ENCODE data around the gene RPP25. TPM values are rescaled to one million over a fixed set of nuclear protein-coding genes. Genes with fewer than 3 reads are reported as not detected.

RPP25 gene
- total RNA-seq, 1 donor = 8.8 TPM

GRCh38 chr15:74995182-74995778 is 38.7 kb upstream of the RPP25 start, which contains the start of gene SCAMP5:
Gene SCAMP5, plus strand, starts transcription at chr15:74995563. Its CDS starts 16,277 bp downstream, at chr15:75011840.
- peak; percentile 93 for DNase-seq (ENCODE audit: low read depth)
- H3K4me3 ChIP-seq (ENCODE audit: low read depth, low read length) = peak within 1 kb of the TSS; percentile 77
- TF ChIP-seq, protein P1, sequence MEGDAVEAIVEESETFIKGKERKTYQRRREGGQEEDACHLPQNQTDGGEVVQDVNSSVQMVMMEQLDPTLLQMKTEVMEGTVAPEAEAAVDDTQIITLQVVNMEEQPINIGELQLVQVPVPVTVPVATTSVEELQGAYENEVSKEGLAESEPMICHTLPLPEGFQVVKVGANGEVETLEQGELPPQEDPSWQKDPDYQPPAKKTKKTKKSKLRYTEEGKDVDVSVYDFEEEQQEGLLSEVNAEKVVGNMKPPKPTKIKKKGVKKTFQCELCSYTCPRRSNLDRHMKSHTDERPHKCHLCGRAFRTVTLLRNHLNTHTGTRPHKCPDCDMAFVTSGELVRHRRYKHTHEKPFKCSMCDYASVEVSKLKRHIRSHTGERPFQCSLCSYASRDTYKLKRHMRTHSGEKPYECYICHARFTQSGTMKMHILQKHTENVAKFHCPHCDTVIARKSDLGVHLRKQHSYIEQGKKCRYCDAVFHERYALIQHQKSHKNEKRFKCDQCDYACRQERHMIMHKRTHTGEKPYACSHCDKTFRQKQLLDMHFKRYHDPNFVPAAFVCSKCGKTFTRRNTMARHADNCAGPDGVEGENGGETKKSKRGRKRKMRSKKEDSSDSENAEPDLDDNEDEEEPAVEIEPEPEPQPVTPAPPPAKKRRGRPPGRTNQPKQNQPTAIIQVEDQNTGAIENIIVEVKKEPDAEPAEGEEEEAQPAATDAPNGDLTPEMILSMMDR (IDR thresholded peaks at IDR 0.05; ENCODE audit: insufficient read depth, low read length) = no peak

DNA sequence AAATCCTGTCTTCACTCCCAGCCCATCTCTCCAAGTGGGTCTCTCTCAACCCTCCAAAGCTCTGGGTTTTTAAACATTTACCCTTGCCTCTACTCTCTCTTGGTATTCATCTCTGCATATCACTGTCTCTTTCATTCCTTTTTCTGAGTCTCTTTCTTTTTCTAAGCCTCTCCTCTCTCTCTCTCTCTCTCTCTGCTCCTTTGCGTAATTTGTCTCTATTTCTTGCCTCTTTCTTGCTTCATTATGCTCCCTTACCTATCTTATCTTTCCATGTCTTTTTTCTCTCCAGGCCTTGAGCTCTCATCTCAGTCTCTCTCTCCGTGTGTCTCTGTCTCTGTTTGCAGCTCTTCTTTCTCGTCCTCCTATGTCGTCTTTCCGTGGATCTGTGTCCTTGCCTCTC is 38.1 kb upstream of the RPP25 start:
- TF ChIP-seq, protein P1 (IDR thresholded peaks at IDR 0.05; ENCODE audit: insufficient read depth, low read length) = no peak
- H3K4me3 ChIP-seq (ENCODE audit: low read depth, low read length) = no peak overlapping the region
- no peak for DNase-seq (ENCODE audit: low read depth)

DNA sequence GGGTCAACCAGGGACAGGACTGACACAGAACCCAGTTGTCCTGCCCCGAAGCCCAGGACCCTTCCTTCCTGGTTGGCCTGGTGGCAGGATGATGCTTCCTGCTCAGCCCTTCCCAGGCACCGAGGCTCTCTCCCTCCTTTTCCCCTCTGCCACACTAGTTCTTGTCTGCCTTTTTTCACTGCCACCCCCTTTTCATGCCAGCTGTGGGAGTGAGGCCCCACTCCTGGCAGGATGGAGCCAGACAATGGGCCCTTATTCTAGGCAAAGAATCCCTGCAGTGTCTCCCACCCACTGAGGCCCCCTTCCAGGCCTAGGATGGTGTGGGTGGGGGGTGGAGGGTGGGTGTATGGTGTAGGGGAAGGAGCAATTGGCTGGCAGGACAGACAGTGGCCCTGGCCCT is 37.7 kb upstream of the RPP25 start:
- no peak overlapping the region for H3K4me3 ChIP-seq (ENCODE audit: low read depth, low read length)
- TF ChIP-seq, protein P1 (IDR thresholded peaks at IDR 0.05; ENCODE audit: insufficient read depth, low read length) = no peak
- no peak for DNase-seq (ENCODE audit: low read depth)

- no peak for DNase-seq (ENCODE audit: low read depth)
- H3K4me3 ChIP-seq (ENCODE audit: low read depth, low read length) = no peak overlapping the region
- TF ChIP-seq, protein P1 (IDR thresholded peaks at IDR 0.05; ENCODE audit: insufficient read depth, low read length) = no peak
Measured at GRCh38 chr15:74992619-74993018, 36.0 kb upstream of the RPP25 start.

- TF ChIP-seq, protein P1 (IDR thresholded peaks at IDR 0.05; ENCODE audit: insufficient read depth, low read length) = no peak
- DNase-seq (ENCODE audit: low read depth) = no peak
- H3K4me3 ChIP-seq (ENCODE audit: low read depth, low read length) = no peak overlapping the region
Measured at GRCh38 chr15:74989527-74989926, 33.0 kb upstream of the RPP25 start.

GRCh38 chr15:74988007-74988800 is 31.6 kb upstream of the RPP25 start:
- H3K4me3 ChIP-seq (ENCODE audit: low read depth, low read length) = no peak overlapping the region
- DNase-seq (ENCODE audit: low read depth) = peak; percentile 45
- TF ChIP-seq, protein P1 (IDR thresholded peaks at IDR 0.05; ENCODE audit: insufficient read depth, low read length) = peak; percentile 45

Data from fibroblast of the aortic adventitia (primary cell).